ENCODE measurements around the gene TPCN1.
A peak's percentile ranks its signal among the peaks of the same experiment; 100 is the strongest.

The TPCN1 gene

GRCh38 chr12:113221181-113221996 lies at the start of gene TPCN1:
Gene TPCN1, plus strand, starts transcription at chr12:113221464. Its CDS starts 5,389 bp downstream, at chr12:113226853.
- peak; percentile 99 for DNase-seq

DNA sequence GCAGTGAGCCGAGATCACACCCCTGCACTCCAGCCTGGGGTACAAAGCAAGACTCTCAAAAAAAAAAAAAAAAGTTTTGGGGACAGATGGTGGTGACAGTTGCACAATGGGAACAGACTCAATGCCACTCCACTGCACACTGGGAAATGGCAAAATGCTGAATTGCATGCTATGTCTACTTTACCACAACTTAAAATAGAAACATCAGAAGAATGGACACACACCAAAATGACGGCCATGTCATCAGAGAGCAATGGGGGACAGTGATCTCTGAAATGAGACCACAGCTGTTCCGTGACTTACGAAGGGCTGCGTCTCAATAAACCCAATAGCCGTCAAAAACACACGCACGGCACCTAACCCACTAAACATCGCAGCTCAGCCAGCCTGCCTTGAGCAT lies 49.7 kb upstream of the TPCN1 start:
- DNase-seq: no peak

GRCh38 chr12:113172185-113172584 lies 49.1 kb upstream of the TPCN1 start:
- DNase-seq: no peak

DNA sequence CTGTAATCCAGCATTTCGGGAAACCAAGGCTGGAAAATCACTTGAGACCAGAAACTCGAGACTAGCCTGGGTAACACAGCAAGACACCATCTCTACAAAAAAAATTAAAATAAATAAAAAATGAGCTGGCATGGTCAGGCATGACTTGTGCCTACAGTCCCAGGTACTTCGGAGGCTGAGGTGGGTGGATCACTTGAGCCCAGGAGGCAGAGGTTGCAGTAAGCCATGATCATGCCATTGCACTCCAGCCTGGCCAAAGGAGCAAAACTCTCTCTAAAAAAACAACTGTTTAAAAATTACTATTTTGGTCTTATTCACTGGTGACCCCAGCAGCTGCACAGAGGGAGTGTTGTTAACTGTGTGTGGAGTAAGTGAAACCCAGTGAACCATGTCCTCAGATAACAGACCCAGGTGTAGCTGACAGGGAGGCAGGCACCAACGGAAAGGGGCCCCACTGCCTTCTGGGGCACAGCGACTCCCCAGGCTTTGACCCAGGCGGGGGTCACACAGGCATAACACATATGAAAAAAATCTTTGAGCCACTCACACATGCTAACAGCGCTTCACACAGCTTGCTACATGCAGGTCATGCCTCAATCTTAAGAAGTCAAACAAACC lies 48.1 kb upstream of the TPCN1 start:
- no peak for DNase-seq

- DNase-seq: peak; percentile 6
These were observed 46.5 kb upstream of the TPCN1 start for GRCh38 chr12:113174461-113175384.

- no peak for DNase-seq
These were observed 42.2 kb upstream of the TPCN1 start for GRCh38 chr12:113179023-113179422.

DNA sequence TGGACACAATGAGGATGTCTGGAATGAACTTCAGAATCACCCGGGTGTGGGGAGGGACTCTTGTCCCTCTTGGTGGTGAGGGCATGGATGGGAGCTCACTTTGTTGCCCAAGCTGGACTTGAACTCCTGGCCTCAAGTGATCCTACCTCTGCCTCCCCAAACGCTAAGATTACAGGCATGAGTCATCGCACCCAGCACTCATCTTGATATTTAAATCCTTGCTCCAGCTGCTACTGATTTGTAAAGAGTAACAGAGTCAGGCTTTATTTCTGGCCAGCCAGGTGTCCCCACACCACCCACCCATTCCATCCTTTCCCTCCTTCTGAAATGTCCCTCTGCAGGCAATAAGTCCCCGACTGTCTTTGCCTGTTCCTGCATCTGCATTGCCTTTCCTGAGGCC lies 40.9 kb upstream of the TPCN1 start:
- DNase-seq: no peak

- DNase-seq: no peak
These were observed 39.3 kb upstream of the TPCN1 start for GRCh38 chr12:113181975-113182374.

- no peak for DNase-seq
These were observed 38.2 kb upstream of the TPCN1 start for GRCh38 chr12:113183030-113183589.

DNA sequence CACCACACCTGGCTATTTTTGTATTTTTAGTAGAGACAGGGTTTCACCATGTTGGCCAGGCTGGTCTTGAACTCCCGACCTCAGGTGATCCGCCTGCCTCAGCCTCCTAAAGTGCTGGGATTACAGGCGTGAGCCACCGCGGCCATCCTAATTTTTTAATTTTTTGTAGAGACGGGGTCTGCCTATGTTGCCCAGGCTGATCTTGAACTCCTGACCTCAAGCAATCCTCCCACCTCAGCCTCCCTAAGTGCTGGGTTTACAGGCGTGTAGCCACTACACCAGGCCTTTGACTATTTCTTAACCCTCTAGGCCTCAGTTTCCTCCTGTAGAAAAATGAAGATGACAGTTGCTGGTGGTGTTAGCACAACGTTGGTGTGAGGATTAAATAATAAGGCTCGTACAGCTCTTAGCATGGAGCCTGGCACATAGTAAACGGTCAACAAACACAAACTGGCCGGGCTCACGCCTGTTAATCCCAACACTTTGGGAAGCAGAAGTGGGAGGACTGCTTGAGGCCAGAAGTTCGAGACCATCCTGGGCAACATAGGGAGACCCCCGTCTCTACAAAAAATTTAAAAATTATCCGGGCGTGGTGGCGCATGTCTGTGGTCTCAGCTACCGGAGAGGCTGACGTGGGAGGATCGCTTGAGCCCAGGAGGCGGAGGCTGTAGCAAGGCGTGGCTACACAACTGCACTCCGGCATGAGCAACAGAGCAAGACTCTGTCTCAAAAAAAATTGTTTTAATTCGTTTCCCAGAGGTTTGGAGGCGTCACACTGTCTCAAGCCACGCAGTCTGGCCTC lies 37.0 kb upstream of the TPCN1 start:
- DNase-seq: peak; percentile 37

DNA sequence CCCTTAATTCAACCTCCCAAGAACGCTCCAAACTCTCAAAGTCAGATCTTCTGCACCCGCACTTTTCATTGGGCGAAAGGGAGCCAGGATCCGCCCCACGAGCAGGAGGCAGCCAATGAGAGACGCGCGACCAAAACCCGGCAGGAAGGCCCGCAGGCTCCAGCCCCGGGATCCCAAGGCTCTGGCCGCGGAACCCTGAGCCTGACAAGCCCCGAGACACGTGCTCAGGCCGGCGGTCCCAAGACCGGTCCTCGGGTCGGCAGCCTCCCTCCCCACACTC lies 36.4 kb upstream of the TPCN1 start:
- peak; percentile 45 for DNase-seq

- peak; percentile 51 for DNase-seq
These were observed 35.9 kb upstream of the TPCN1 start, which contains the start of the genes DDX54 and RITA1 for GRCh38 chr12:113185180-113186032. Gene DDX54, minus strand, starts transcription at chr12:113185478. Its CDS starts 27 bp downstream, at chr12:113185451. Gene RITA1, plus strand, starts transcription at chr12:113185721. Its CDS starts 1,026 bp downstream, at chr12:113186747.

DNA sequence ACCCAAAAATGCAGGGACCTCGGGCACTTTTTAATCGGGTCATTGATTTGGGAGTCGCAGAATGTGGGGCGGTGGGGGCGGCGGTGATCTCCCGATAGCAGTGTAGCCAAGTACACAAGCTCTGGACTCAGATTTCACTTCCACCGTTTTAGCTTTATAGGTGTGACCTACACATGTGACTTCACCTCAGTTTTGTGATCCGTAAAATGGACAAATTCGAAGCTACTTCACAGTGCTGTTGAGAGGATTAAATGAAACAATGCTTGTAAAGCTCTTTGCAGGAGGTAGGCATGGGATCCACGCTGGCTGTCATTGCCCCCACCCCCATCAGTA lies 35.3 kb upstream of the TPCN1 start:
- peak; percentile 4 for DNase-seq

- DNase-seq: no peak
These were observed 34.5 kb upstream of the TPCN1 start for GRCh38 chr12:113186666-113187325.

DNA sequence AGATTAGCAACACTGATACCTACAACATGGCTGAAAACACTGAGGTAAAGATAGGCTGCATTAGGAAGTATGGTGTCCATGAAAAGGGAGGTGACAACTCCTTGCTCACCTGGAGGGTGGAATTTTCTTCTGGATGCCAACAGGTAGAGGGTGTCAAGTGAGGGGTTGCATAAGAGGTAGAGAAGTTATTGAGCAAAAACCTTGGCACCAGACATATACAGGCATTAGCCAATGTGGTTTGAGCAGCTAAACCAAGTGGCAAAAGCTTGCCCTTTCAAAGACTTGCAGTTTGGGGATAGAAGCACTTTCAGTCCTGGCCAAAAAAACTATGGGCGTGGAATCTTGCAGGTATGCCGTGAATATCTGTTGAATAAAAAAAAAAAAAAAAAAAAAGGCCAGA lies 31.9 kb upstream of the TPCN1 start:
- no peak for DNase-seq

GRCh38 chr12:113190761-113191160 lies 30.5 kb upstream of the TPCN1 start:
- DNase-seq: no peak

DNA sequence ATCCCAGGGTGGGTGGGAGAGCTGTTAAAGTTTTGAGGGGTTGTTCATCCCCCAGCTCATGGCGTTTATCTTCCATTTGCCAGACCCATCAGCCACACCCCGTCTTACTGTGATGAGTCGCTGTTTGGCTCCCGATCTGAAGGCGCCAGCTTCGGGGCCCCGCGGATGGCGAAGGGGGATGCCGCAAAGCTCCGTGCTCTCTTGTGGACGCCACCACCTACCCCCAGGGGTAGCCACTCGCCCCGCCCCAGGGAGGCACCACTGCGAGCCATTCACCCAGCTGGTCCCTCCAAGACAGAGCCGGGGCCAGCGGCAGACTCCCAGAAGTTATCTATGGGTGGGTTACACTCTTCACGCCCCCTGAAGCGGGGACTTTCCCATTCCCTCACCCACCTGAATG lies 30.0 kb upstream of the TPCN1 start:
- DNase-seq: no peak

DNA sequence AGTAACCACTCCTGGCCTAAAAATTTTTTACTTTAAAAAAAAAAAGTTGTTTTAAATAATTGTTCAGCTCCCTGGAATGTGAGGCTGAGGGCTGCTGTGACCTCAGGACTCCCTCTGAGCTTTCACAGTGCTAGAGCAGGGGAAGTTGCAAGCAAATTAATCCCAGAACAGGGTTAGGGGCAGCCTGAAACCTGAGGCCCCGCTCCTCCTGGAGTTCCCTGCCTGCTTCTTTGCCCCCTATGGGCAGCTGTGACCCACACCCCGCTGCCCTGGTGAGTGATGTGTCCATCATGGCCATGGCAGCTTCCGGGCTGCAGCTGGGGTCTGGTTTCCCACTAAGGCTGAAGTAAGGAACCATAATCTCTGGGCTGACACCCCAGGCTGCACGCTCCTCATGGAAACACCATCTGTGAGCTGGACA lies 26.3 kb upstream of the TPCN1 start:
- DNase-seq: no peak

GRCh38 chr12:113195598-113195997 lies 25.7 kb upstream of the TPCN1 start:
- DNase-seq: no peak

GRCh38 chr12:113196582-113196981 lies 24.7 kb upstream of the TPCN1 start:
- DNase-seq: no peak

DNA sequence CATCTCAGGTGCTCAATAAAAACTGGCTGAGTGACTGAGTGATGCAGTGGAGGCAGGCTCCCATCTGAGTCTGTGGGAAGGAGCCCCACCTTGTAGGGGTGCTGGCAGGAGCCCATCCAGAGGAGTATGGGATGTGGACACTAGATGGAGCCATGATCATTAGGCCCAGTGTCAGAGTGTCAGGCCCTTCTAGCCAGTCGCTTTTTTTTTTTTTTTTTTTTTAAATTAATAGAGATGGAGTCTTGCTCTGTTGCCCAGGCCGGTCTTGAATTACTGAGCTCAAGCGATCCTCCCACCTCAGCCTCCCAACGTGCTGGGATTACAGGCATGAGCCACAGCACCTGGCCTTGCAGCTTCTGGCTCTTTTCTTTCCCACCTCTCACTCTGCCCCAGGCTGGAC lies 24.3 kb upstream of the TPCN1 start:
- peak; percentile 48 for DNase-seq

Measured in NCI-H748 treated with DMSO at 0.1 percent for 48 hours (cell line).